OCI-LY7 (cell line): ENCODE data around the gene SLX4. TPM values are rescaled to one million over a fixed set of nuclear protein-coding genes. Genes with fewer than 3 reads are reported as not detected.

Source experiments
- BruUV-seq: library from RNA; stranded (reverse); fragments of 400-500 nt; replicated peaks from 2 replicates; lab custom pipeline; 2021; lab: Mats Ljungman, UMichigan
- CTCF ChIA-PET: fragments of 300-600 bp; sonication (Branson Sonifier 250); formaldehyde crosslinking; loops from one replicate; lab custom pipeline; 2022; ENCODE audit warnings: antibody characterized with exemption; ENCODE audit not compliant: unreplicated experiment; lab: Charles Lee
- POLR2A ChIA-PET: fragments of 300-600 bp; sonication (Branson Sonifier 250); formaldehyde crosslinking; loops from one replicate; lab custom pipeline; 2022; ENCODE audit warnings: antibody characterized with exemption; lab: Charles Lee
- DNase-seq: peaks from one replicate; pipeline ENCODE4 v3.0.0-alpha.2; 2015; ENCODE audit warnings: low spot score
- H2AFZ ChIP-seq: fragments of 200-600 bp; sonication (generic), shearing (Covaris generic); 2 replicates; pipeline ENCODE4 v1.6.1; 2014; ENCODE audit warnings: mild to moderate bottlenecking, antibody characterized with exemption, low read length, moderate library complexity
- H3K27ac ChIP-seq: fragments of 200-600 bp; sonication (generic); 2 replicates; pipeline ENCODE4 v1.5.1; 2014; ENCODE audit warnings: mixed run types, low read depth, mild to moderate bottlenecking, moderate library complexity, low read length, inconsistent platforms; ENCODE audit not compliant: poor library complexity, severe bottlenecking
- H3K36me3 ChIP-seq: fragments of 200-600 bp; sonication (generic); 2 replicates; pipeline ENCODE4 v1.6.1; 2014; ENCODE audit warnings: mild to moderate bottlenecking, antibody characterized with exemption, low read length, moderate library complexity, mixed read lengths; ENCODE audit not compliant: insufficient read depth
- H3K4me1 ChIP-seq: fragments of 200-600 bp; sonication (generic); 2 replicates; pipeline ENCODE4 v1.5.1; 2014; ENCODE audit warnings: mild to moderate bottlenecking, low read length; ENCODE audit not compliant: insufficient read depth, poor library complexity, severe bottlenecking
- H3K4me2 ChIP-seq: fragments of 200-600 bp; sonication (generic); 2 replicates; pipeline ENCODE4 v1.6.1; 2014; ENCODE audit warnings: mild to moderate bottlenecking, low read length
- H3K4me3 ChIP-seq: fragments of 200-600 bp; sonication (generic); 2 replicates; pipeline ENCODE4 v1.5.1; 2014; ENCODE audit warnings: mild to moderate bottlenecking, low read depth, low read length; ENCODE audit not compliant: poor library complexity, severe bottlenecking
- H3K79me2 ChIP-seq: fragments of 200-600 bp; sonication (generic); 2 replicates; pipeline ENCODE4 v1.6.1; 2016; ENCODE audit warnings: low read depth, mild to moderate bottlenecking, low read length, moderate library complexity, mixed read lengths; ENCODE audit not compliant: insufficient read depth
- H3K9me2 ChIP-seq: fragments of 200-600 bp; sonication (generic); 2 replicates; pipeline ENCODE4 v1.6.1; 2016; ENCODE audit warnings: mild to moderate bottlenecking, low read length, mixed read lengths; ENCODE audit not compliant: insufficient read depth
- H3K9me3 ChIP-seq: fragments of 200-600 bp; sonication (generic); 2 replicates; pipeline ENCODE4 v1.6.1; 2014; ENCODE audit warnings: mild to moderate bottlenecking, mixed run types, low read length, mixed read lengths
- H4K20me1 ChIP-seq: fragments of 200-600 bp; sonication (generic); 2 replicates; pipeline ENCODE4 v1.6.1; 2014; ENCODE audit warnings: mild to moderate bottlenecking, antibody characterized with exemption, low read length, moderate library complexity, mixed read lengths; ENCODE audit not compliant: insufficient read depth
- EZH2phosphoT487 ChIP-seq: fragments of 200-600 bp; sonication (generic); IDR thresholded peaks from 2 replicates; pipeline ENCODE4 v1.6.1; 2018; ENCODE audit warnings: low read depth, borderline replicate concordance, mild to moderate bottlenecking, mixed run types, antibody characterized with exemption, low read length, moderate library complexity, mixed read lengths
- intact Hi-C: fragments of 100-400 bp; cut with micrococcal nuclease; formaldehyde crosslinking; loops from one replicate; pipeline ENCODE4 v1.10.0; 2022; ENCODE audit not compliant: unreplicated experiment
- total RNA-seq, 2 experiments: library from RNA; depleted of rRNA in 1 of 2; stranded (reverse); fragments of >200 nt in 1 of 2; shearing (Covaris generic) in 1 of 2; gene quantifications; 2 replicates each; pipeline ENCODE4 v1.2.3, GENCODE V29; 2014 to 2022
- TF ChIP-seq, protein P1 (sequence below): fragments of 200-600 bp; sonication (generic); conservative IDR thresholded peaks from 2 replicates; pipeline ENCODE4 v1.5.1; 2014; ENCODE audit warnings: mild to moderate bottlenecking, antibody characterized with exemption, low read length, moderate library complexity, mixed read lengths

The SLX4 gene
- total RNA-seq, 2 experiments from 2014 or later: 13.2 to 35.7 TPM

DNA sequence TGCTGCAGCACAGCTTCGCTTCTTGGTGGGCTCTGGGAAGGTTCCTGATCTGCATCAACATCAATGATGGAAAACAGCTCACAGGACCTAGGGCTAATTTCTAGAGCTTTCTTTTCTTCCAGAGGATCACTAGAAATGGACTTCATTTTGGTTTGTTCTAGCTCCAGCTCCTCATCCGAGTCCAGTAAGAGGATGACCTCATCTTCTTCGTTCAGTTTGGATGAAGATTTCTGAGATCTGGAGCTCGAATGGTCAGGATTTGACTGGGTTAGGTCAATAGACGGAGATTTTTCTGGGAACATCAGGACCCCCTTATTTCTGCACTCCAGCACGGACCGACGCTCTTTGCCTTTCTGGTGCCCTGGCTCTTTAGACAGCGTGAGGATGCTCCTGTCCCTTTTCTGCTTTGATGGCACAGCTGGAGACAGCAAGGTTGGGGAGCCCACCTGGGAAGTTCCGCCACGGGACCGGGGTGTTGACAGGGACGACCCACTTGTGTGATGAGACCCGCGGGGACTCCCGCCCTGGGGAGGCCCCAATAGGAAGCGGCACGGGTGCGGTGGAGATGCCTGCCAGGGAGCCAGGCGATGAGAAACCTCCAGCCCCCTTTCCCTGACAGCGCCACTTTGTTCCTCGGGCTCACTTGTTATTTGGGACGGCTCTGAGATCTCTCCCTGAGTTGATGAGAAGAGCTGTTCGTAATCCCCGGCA lies 21.3 kb downstream of the SLX4 start:
- POLR2A ChIA-PET: interaction anchor here (0.7 kb wide), 1 partner anchor 15 kb away, joined by 3 read pairs; no protein-coding TSS in a partner anchor
- no peak overlapping the region for H2AFZ ChIP-seq

DNA sequence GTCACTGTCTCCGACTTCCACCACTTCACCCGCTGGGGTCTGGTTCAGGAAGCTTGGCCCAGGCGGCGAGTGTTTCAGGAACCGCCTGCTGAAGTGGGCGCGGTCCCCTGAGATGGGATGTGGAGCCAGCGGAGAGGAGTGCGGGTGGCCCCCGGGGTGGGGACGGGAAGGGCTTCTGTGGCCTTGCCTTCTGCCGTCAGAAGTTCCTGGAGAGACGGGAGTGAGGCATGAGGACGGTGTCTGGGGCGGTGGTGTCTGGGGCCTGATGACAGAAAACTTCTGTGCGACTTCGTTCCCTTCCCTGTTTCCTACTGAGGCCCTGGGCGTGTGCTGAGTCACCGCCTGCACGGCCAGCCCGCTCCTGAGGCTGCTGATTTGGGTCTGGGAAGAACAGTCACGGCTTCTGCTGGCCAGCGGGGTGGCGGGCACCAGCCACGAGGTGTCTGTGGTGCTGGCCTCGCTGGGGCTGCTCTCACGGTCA lies 21.9 kb downstream of the SLX4 start:
- Histone ChIP-seq H3K27ac (no peak overlapping the region), H4K20me1 (no peaks in the 10 kb centered on the region), H2AFZ (no peak overlapping the region), H3K79me2 (peaks cover 20% of the 10 kb centered on the region; the same call in 1 of the 2 replicates), H3K4me1 (peaks cover 40% of the 10 kb centered on the region), H3K4me3 (no peak overlapping the region), H3K4me2 (no peak overlapping the region), H3K9me3 (no peaks in the 10 kb centered on the region), H3K9me2 (no peaks in the 10 kb centered on the region), H3K36me3 (peaks cover 69% of the 10 kb centered on the region)
- BruUV-seq: no TSS peak
- CTCF ChIA-PET: no interaction called here
- TF ChIP-seq EZH2phosphoT487: no peak
- TF ChIP-seq, protein P1, sequence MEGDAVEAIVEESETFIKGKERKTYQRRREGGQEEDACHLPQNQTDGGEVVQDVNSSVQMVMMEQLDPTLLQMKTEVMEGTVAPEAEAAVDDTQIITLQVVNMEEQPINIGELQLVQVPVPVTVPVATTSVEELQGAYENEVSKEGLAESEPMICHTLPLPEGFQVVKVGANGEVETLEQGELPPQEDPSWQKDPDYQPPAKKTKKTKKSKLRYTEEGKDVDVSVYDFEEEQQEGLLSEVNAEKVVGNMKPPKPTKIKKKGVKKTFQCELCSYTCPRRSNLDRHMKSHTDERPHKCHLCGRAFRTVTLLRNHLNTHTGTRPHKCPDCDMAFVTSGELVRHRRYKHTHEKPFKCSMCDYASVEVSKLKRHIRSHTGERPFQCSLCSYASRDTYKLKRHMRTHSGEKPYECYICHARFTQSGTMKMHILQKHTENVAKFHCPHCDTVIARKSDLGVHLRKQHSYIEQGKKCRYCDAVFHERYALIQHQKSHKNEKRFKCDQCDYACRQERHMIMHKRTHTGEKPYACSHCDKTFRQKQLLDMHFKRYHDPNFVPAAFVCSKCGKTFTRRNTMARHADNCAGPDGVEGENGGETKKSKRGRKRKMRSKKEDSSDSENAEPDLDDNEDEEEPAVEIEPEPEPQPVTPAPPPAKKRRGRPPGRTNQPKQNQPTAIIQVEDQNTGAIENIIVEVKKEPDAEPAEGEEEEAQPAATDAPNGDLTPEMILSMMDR: no peak
- intact Hi-C loops: loop anchor here (5.0 kb wide), 1 partner anchor 62 kb away; no protein-coding TSS in a partner anchor
- no peak for DNase-seq
- POLR2A ChIA-PET: interaction anchor here (0.7 kb wide), 1 partner anchor 15 kb away, joined by 3 read pairs; no protein-coding TSS in a partner anchor

More for the DNA sequence above, 21.3 kb downstream of the SLX4 start:
- Histone ChIP-seq H3K4me1 (peaks cover 40% of the 10 kb centered on the region), H3K79me2 (peaks cover 14% of the 10 kb centered on the region; the same call in 1 of the 2 replicates), H3K9me3 (no peaks in the 10 kb centered on the region), H3K4me2 (no peak overlapping the region), H3K4me3 (no peak overlapping the region), H3K36me3 (peaks cover 69% of the 10 kb centered on the region), H3K27ac (no peak overlapping the region), H4K20me1 (no peaks in the 10 kb centered on the region), H3K9me2 (no peaks in the 10 kb centered on the region)
- TF ChIP-seq EZH2phosphoT487: no peak
- TF ChIP-seq, protein P1: no peak
- DNase-seq: no peak
- CTCF ChIA-PET: no interaction called here
- intact Hi-C loops: loop anchor here (5.0 kb wide), 1 partner anchor 63 kb away; no protein-coding TSS in a partner anchor
- BruUV-seq: no TSS peak
